MV-4-11 (cell line): ENCODE results near the gene ZIC1.
A peak's percentile ranks its signal among the peaks of the same experiment; 100 is the strongest.

ENCODE experiments used
- DNase-seq: peaks from one replicate; lab custom pipeline; 2025; lab: John Stamatoyannopoulos, UW

ZIC1 gene

GRCh38 chr3:147422601-147423536 is 13.7 kb downstream of the ZIC1 start:
- no peak for DNase-seq

- no peak for DNase-seq
These were observed 14.3 kb downstream of the ZIC1 start for GRCh38 chr3:147423537-147423797.

- no peak for DNase-seq
These were observed 14.8 kb downstream of the ZIC1 start for GRCh38 chr3:147423798-147424580.

- DNase-seq: no peak
These were observed 15.6 kb downstream of the ZIC1 start for GRCh38 chr3:147424581-147425387.

GRCh38 chr3:147425388-147425850 is 16.3 kb downstream of the ZIC1 start:
- no peak for DNase-seq

GRCh38 chr3:147426931-147427330 is 17.8 kb downstream of the ZIC1 start:
- DNase-seq: no peak

GRCh38 chr3:147427746-147428145 is 18.6 kb downstream of the ZIC1 start:
- no peak for DNase-seq

GRCh38 chr3:147428326-147428725 is 19.2 kb downstream of the ZIC1 start:
- DNase-seq: no peak

GRCh38 chr3:147428754-147429153 is 19.6 kb downstream of the ZIC1 start:
- no peak for DNase-seq

- peak; percentile 81 for DNase-seq
These were observed 22.6 kb downstream of the ZIC1 start for GRCh38 chr3:147431751-147432150.

GRCh38 chr3:147447224-147447623 is 38.1 kb downstream of the ZIC1 start:
- DNase-seq: no peak

GRCh38 chr3:147449669-147450068 is 40.5 kb downstream of the ZIC1 start:
- no peak for DNase-seq

GRCh38 chr3:147458995-147459704 is 50.0 kb downstream of the ZIC1 start:
- DNase-seq: no peak

GRCh38 chr3:147462856-147463255 is 53.7 kb downstream of the ZIC1 start:
- no peak for DNase-seq
